ENCODE measurements around the gene OLFM1. TPM values are rescaled to one million over a fixed set of nuclear protein-coding genes. Genes with fewer than 3 reads are reported as not detected.

Gene OLFM1
- total RNA-seq, 4 donors from 2014 or later = 0.64 to 17.5 (median 10.9) TPM

- no peaks in the 10 kb centered on the region for H3K9me3 ChIP-seq
- peaks cover 0 to 5% (median 0%) of the 10 kb centered on the region in 3 donors for H3K36me3 ChIP-seq
- 51% methylated on average over 5 of the region's 9 CpGs; no CpG with 5 or more reads in 1 of the 2 donors for WGBS, 2 donors
- H3K4me3 ChIP-seq = no peak overlapping the region
- intact Hi-C loops (cut with DNase I) = no loop called here
- peaks cover 0 to 62% (median 0%) of the 10 kb centered on the region in 4 donors for H3K27me3 ChIP-seq
- no peak for DNase-seq
- H3K4me1 ChIP-seq = peaks cover 0 to 18% (median 0%) of the 10 kb centered on the region in 3 donors
- TF ChIP-seq CTCF (IDR thresholded peaks at IDR 0.05) (no peak), POLR2A (IDR thresholded peaks at IDR 0.05) (no peak)
- H3K27ac ChIP-seq = no peak overlapping the region
These were observed 15.6 kb downstream of the OLFM1 start for GRCh38 chr9:135103001-135103446.

DNA sequence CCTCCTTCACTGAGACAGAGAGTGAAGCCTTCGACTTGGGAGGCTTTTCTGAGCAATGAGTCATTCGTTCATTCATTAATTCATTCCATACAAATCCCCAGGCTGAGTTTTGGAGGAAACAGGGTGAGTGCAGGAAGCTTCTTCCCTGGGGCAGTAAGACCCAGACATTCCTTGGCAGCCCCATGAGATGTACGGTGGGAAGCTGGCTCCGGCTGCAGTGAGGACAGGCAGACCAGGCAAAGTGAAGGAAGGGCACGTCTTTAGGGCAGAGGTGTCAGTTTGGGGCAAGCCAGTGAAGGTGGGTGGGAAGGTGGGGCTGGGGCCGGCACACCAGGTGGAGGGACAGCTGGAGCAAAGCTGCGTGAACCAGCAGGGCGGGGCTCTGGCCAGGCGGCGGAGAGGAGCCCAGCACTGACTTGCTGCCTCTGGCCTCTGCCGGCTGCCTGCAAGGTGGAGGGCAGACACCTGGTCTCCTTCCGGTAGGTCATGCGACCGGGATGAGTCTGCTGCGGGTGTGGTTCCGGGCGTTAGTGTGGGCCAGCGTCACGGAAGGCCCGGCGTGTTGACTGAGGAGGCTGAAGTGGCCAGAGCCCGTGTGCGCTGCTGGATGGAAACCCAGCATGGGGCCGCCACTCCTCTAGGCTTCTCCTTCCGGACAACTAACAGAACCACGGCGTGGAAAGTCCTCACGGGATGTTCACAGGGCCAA lies 16.6 kb downstream of the OLFM1 start:
- intact Hi-C loops (cut with DNase I) = no loop called here
- no peaks in the 10 kb centered on the region for H3K9me3 ChIP-seq
- H3K27me3 ChIP-seq = peaks cover 0 to 69% (median 3%) of the 10 kb centered on the region in 4 donors
- H3K4me3 ChIP-seq = no peak overlapping the region
- no peak for TF ChIP-seq CTCF (IDR thresholded peaks at IDR 0.05)
- no peak for DNase-seq
- no peaks in the 10 kb centered on the region for H3K36me3 ChIP-seq
- H3K4me1 ChIP-seq = peaks cover 0 to 18% (median 0%) of the 10 kb centered on the region in 3 donors
- H3K27ac ChIP-seq = no peak overlapping the region
- WGBS, 2 donors = 70% methylated on average over 5 of the region's 28 CpGs; no CpG with 5 or more reads in 1 of the 2 donors

DNA sequence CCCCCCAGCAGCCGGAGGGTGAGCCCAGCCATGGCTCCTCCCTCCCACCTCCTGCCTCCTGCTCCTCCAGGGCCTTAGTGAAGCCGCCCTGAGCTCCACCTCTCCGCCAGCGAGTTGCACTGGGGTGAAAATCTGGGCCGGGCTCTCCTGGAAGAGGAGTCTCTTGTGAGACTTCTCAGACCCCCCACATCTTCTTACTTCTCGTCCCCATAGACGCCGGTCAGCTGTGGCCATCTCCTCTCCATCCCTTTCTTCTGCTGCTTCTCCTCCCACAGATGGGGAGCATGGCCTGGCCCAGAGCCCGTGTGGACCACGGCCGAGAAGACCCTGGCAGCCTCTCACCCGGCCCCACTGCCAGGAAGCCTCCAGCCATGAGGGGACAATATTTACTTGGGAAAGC lies 17.3 kb downstream of the OLFM1 start:
- Histone ChIP-seq H3K27ac (no peak overlapping the region), H3K36me3 (no peaks in the 10 kb centered on the region), H3K9me3 (no peaks in the 10 kb centered on the region), H3K27me3 (peaks cover 0 to 76% (median 3%) of the 10 kb centered on the region in 4 donors), H3K4me1 (peaks cover 0 to 18% (median 0%) of the 10 kb centered on the region in 3 donors), H3K4me3 (no peak overlapping the region)
- intact Hi-C loops (cut with DNase I) = no loop called here
- WGBS, 2 donors = 69 to 80% methylated on average over 8 to 9 of the region's 12 CpGs
- TF ChIP-seq CTCF (IDR thresholded peaks at IDR 0.05) (no peak), POLR2A (IDR thresholded peaks at IDR 0.05) (no peak)
- no peak for DNase-seq

- Histone ChIP-seq H3K4me1 (peaks cover 0 to 18% (median 0%) of the 10 kb centered on the region in 3 donors), H3K9me3 (no peaks in the 10 kb centered on the region), H3K27ac (no peak overlapping the region), H3K27me3 (peaks cover 0 to 81% (median 3%) of the 10 kb centered on the region in 4 donors), H3K4me3 (no peak overlapping the region), H3K36me3 (no peaks in the 10 kb centered on the region)
- WGBS, 2 donors = 85 to 92% methylated on average over 5 to 9 of the region's 31 CpGs
- intact Hi-C loops (cut with DNase I) = no loop called here
- no peak for DNase-seq
- no peak for TF ChIP-seq CTCF (IDR thresholded peaks at IDR 0.05)
- no peak for TF ChIP-seq POLR2A (IDR thresholded peaks at IDR 0.05)
These were observed 17.8 kb downstream of the OLFM1 start for GRCh38 chr9:135105211-135105745.

DNA sequence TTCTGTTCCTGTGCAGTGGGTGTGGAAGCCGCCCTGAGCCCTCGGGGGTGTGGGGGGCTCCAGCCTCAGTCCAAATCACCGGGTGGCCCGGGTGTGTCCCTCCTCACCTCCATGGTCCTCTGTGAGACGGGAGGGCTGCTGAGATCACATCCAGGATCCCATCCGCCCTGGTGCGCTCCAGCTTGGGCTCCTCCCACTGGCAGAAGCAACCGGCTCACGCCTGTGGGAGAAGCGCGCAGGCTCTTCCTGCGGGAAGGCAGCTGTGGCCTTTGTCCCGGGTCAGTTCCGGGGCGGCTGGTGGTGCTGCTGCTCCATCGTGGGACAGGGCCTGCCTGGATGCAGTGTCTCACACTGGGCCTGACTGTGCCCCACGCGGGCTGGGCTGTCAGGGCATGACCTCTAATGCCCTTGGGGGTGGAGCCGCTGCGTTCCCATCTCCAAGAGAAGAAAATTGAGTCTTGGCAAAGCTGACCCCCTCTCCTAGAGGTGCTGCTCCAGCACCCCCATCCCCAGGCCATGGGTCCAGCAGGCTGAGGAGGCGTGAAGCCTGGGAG lies 18.5 kb downstream of the OLFM1 start:
- DNase-seq = no peak
- H3K9me3 ChIP-seq = no peaks in the 10 kb centered on the region
- no peak overlapping the region for H3K4me3 ChIP-seq
- intact Hi-C loops (cut with DNase I) = no loop called here
- no peak overlapping the region for H3K27ac ChIP-seq
- peaks cover 0 to 86% (median 3%) of the 10 kb centered on the region in 4 donors for H3K27me3 ChIP-seq
- peaks cover 0 to 18% (median 0%) of the 10 kb centered on the region in 3 donors for H3K4me1 ChIP-seq
- TF ChIP-seq POLR2A (IDR thresholded peaks at IDR 0.05) = no peak
- H3K36me3 ChIP-seq = no peaks in the 10 kb centered on the region
- 50% methylated on average over 1 of the region's 21 CpGs; no CpG with 5 or more reads in 1 of the 2 donors for WGBS, 2 donors

Data from esophagus squamous epithelium (tissue), 5 donors.